Trophoblast cell (in vitro differentiated cells and primary cell): ENCODE measurements around the gene FGF10.

Source experiments
- DNase-seq, 2 donors: peaks; one replicate each; pipeline ENCODE4 v3.0.0-alpha.2; 2016
- H2AFZ ChIP-seq: 2 replicates; pipeline ENCODE4 v1.6.1; 2013; ENCODE audit warnings: low read length, moderate library complexity, mild to moderate bottlenecking; ENCODE audit not compliant: insufficient read depth, poor library complexity
- H2AK5ac ChIP-seq: 2 replicates; pipeline ENCODE4 v1.6.1; 2013; ENCODE audit warnings: mild to moderate bottlenecking, low read length
- H2BK120ac ChIP-seq: 2 replicates; pipeline ENCODE4 v1.6.1; 2013; ENCODE audit warnings: low read length, mild to moderate bottlenecking, moderate library complexity; ENCODE audit not compliant: insufficient read depth, poor library complexity
- H2BK12ac ChIP-seq: 2 replicates; pipeline ENCODE4 v1.6.1; 2013; ENCODE audit warnings: mild to moderate bottlenecking, low read length, moderate library complexity
- H2BK5ac ChIP-seq: 2 replicates; pipeline ENCODE4 v1.6.1; 2013; ENCODE audit warnings: low read length, low read depth, moderate library complexity, mild to moderate bottlenecking; ENCODE audit not compliant: poor library complexity
- H3K14ac ChIP-seq: 2 replicates; pipeline ENCODE4 v1.6.1; 2013; ENCODE audit warnings: mild to moderate bottlenecking, low read length
- H3K18ac ChIP-seq: 2 replicates; pipeline ENCODE4 v1.6.1; 2013; ENCODE audit warnings: mild to moderate bottlenecking, low read length
- H3K23ac ChIP-seq: 2 replicates; pipeline ENCODE4 v1.6.1; 2013; ENCODE audit warnings: low read length
- H3K27ac ChIP-seq: 2 replicates; pipeline ENCODE4 v1.5.1; 2013; ENCODE audit warnings: low read depth, mild to moderate bottlenecking, inconsistent platforms, low read length, moderate library complexity
- H3K27me3 ChIP-seq: 2 replicates; pipeline ENCODE4 v1.6.1; 2013; ENCODE audit warnings: inconsistent platforms, mild to moderate bottlenecking, low read length, moderate library complexity; ENCODE audit not compliant: insufficient read depth
- H3K36me3 ChIP-seq, 2 experiments: 1 replicate in 1 of 2; 2 replicates in 1 of 2; pipeline ENCODE4 v1.6.1; 2013; ENCODE audit warnings: low read length in 2 of 2, mild to moderate bottlenecking in 2 of 2, moderate library complexity in 1 of 2; ENCODE audit not compliant: insufficient read depth in 2 of 2, control insufficient read depth in 1 of 2
- H3K4ac ChIP-seq: 2 replicates; pipeline ENCODE4 v1.6.1; 2013; ENCODE audit warnings: low read depth, mild to moderate bottlenecking, low read length, moderate library complexity
- H3K4me1 ChIP-seq, 2 experiments: 1 replicate in 1 of 2; 2 replicates in 1 of 2; pipeline ENCODE4 v1.6.1; 2013; ENCODE audit warnings: low read length in 2 of 2, mild to moderate bottlenecking in 2 of 2, moderate library complexity in 1 of 2; ENCODE audit not compliant: insufficient read depth in 2 of 2, control insufficient read depth in 1 of 2
- H3K4me2 ChIP-seq: 2 replicates; pipeline ENCODE4 v1.6.1; 2013; ENCODE audit warnings: inconsistent platforms, mild to moderate bottlenecking, low read length, moderate library complexity
- H3K4me3 ChIP-seq: 2 replicates; pipeline ENCODE4 v1.5.1; 2013; ENCODE audit warnings: mild to moderate bottlenecking, low read depth, low read length, inconsistent platforms
- H3K79me1 ChIP-seq: one replicate; pipeline ENCODE4 v1.6.1; 2013; ENCODE audit warnings: low read length
- H3K79me2 ChIP-seq: 2 replicates; pipeline ENCODE4 v1.6.1; 2013; ENCODE audit warnings: low read length, mild to moderate bottlenecking; ENCODE audit not compliant: control insufficient read depth, insufficient read depth, poor library complexity
- H3K9ac ChIP-seq: 2 replicates; pipeline ENCODE4 v1.6.1; 2013; ENCODE audit warnings: mild to moderate bottlenecking, low read length
- H3K9me3 ChIP-seq: 2 replicates; pipeline ENCODE4 v1.6.1; 2013; ENCODE audit warnings: low read depth, mild to moderate bottlenecking, control low read depth, inconsistent platforms, low read length; ENCODE audit not compliant: insufficient read depth
- H4K12ac ChIP-seq: 2 replicates; pipeline ENCODE4 v1.6.1; 2013; ENCODE audit warnings: low read depth, mild to moderate bottlenecking, low read length, moderate library complexity
- H4K8ac ChIP-seq: 2 replicates; pipeline ENCODE4 v1.6.1; 2013; ENCODE audit warnings: low read depth, mild to moderate bottlenecking, low read length, moderate library complexity
- H4K91ac ChIP-seq: one replicate; pipeline ENCODE4 v1.6.1; 2013; ENCODE audit warnings: low read depth, mild to moderate bottlenecking, low read length, moderate library complexity
- WGBS: extraction: QIAGEN DNeasy Blood & Tissue Kit; methylation state at CpG from one replicate; pipeline ENCODE4 v1.1.7; 2013; ENCODE audit warnings: missing lambda C conversion rate; ENCODE audit not compliant: insufficient read length, insufficient coverage; ENCODE audit errors: extremely low coverage; 5-methylcytosine and 5-hydroxymethylcytosine counted together

The FGF10 gene

DNA sequence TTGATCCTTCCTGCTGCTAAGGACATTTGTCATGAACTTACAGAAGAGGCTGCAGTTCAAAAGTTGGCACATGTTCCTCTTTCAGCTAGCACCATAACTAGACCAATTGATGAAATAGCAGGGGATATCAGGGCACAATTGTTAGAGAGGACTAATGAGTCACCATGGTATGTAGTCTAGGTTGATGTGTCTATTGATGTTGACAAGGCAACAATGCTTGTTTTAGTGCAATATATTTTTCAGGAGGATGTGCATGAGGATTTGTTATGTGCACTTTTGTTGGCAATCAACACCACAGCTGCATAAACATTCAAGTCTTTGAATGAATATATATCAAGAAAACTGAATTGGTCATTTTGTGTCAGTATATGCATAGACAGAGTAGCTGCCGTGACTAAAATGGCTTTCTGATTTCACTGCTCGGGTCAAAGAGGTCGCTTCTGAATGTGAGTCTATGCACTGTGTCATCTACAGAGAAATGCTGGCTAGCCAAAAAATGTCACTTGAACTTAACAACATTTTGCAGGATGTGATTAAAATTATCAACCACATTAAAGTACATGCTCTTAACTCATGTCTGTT is 68.0 kb downstream of the FGF10 start:
- H3K27ac ChIP-seq: no peak overlapping the region
- H4K12ac ChIP-seq: no peak overlapping the region
- H3K4me3 ChIP-seq: no peak overlapping the region
- H2BK120ac ChIP-seq: no peak overlapping the region
- no peak overlapping the region for H3K23ac ChIP-seq
- H3K9ac ChIP-seq: no peak overlapping the region
- H3K79me2 ChIP-seq: no peaks in the 10 kb centered on the region
- H4K8ac ChIP-seq: no peak overlapping the region
- H2AK5ac ChIP-seq: no peak overlapping the region
- H3K14ac ChIP-seq: no peak overlapping the region
- no peak overlapping the region for H2BK12ac ChIP-seq
- no peaks in the 10 kb centered on the region for H3K36me3 ChIP-seq
- no peaks in the 10 kb centered on the region for H3K9me3 ChIP-seq
- H3K4ac ChIP-seq: no peak overlapping the region
- no peaks in the 10 kb centered on the region for H3K27me3 ChIP-seq
- no peak overlapping the region for H2BK5ac ChIP-seq
- H3K18ac ChIP-seq: no peak overlapping the region
- no peaks in the 10 kb centered on the region for H3K4me1 ChIP-seq
- no peaks in the 10 kb centered on the region for H3K79me1 ChIP-seq
- H3K4me2 ChIP-seq: no peak overlapping the region
- no CpG with 5 or more reads among the region's 3 CpGs for WGBS
- DNase-seq: no peak
- no peak overlapping the region for H4K91ac ChIP-seq
- no peak overlapping the region for H2AFZ ChIP-seq

DNA sequence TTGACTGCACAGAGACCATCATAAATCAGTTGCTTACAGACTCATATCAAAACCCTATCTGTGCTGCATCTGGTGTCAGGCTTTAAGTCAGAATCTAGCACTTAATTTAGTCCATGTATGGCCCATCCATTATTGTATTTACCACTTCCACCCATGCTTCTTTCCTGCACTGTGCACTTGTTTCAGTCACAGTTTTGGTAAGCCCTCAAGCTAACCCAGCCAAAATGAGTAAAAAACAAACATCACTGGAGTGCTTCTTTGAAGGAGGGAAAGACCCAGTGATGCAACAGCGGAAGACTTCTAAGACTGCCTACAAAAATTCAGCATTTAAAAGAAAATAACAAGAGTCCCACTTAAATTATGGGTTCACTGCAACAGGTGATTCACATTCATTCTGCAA is 69.0 kb downstream of the FGF10 start:
- no peak overlapping the region for H2AFZ ChIP-seq
- no peaks in the 10 kb centered on the region for H3K27me3 ChIP-seq
- H3K18ac ChIP-seq: no peak overlapping the region
- H3K14ac ChIP-seq: no peak overlapping the region
- no peaks in the 10 kb centered on the region for H3K9me3 ChIP-seq
- H2BK5ac ChIP-seq: no peak overlapping the region
- H2BK12ac ChIP-seq: no peak overlapping the region
- WGBS: no CpG with 5 or more reads among the region's 1 CpG
- H2BK120ac ChIP-seq: no peak overlapping the region
- H3K23ac ChIP-seq: no peak overlapping the region
- no peak overlapping the region for H3K27ac ChIP-seq
- H3K36me3 ChIP-seq: no peaks in the 10 kb centered on the region
- H3K79me2 ChIP-seq: no peaks in the 10 kb centered on the region
- H3K4me3 ChIP-seq: no peak overlapping the region
- no peak overlapping the region for H3K9ac ChIP-seq
- no peak overlapping the region for H3K4ac ChIP-seq
- H4K91ac ChIP-seq: no peak overlapping the region
- no peaks in the 10 kb centered on the region for H3K4me1 ChIP-seq
- no peak for DNase-seq
- no peak overlapping the region for H4K12ac ChIP-seq
- no peak overlapping the region for H2AK5ac ChIP-seq
- H3K79me1 ChIP-seq: no peaks in the 10 kb centered on the region
- no peak overlapping the region for H3K4me2 ChIP-seq
- H4K8ac ChIP-seq: no peak overlapping the region

DNA sequence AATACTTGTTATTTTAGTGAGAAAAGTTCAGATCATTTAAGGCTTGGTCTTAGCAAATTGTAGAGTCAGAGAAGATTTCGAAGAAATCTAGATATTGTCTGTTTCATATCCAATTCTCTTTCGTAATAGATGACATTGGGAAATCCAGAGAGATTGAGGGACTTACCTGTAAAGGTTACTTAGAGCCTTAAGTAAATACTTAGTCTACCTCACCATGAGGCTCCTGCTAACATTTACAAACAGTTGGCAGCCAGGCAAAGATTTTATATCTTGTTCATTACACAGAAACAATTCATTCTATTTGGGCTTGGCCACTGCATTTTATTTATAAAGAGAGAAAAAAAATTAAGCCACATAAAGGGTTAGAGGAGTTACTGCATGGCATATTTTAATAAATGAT is 70.3 kb downstream of the FGF10 start:
- Histone ChIP-seq H4K91ac (no peak overlapping the region), H3K27ac (no peak overlapping the region), H3K23ac (no peak overlapping the region), H3K79me1 (no peaks in the 10 kb centered on the region), H4K12ac (no peak overlapping the region), H3K79me2 (no peaks in the 10 kb centered on the region), H2BK120ac (no peak overlapping the region), H3K9me3 (no peaks in the 10 kb centered on the region), H3K4ac (no peak overlapping the region), H3K4me3 (no peak overlapping the region), H2BK5ac (no peak overlapping the region), H3K4me1 (no peaks in the 10 kb centered on the region), H3K27me3 (no peaks in the 10 kb centered on the region), H3K4me2 (no peak overlapping the region), H2AFZ (no peak overlapping the region), H4K8ac (no peak overlapping the region), H3K14ac (no peak overlapping the region), H3K18ac (no peak overlapping the region), H2AK5ac (no peak overlapping the region), H3K36me3 (no peaks in the 10 kb centered on the region), H2BK12ac (no peak overlapping the region), H3K9ac (no peak overlapping the region)
- DNase-seq: no peak
- no CpG with 5 or more reads among the region's 2 CpGs for whole genome bisulfite sequencing

DNA sequence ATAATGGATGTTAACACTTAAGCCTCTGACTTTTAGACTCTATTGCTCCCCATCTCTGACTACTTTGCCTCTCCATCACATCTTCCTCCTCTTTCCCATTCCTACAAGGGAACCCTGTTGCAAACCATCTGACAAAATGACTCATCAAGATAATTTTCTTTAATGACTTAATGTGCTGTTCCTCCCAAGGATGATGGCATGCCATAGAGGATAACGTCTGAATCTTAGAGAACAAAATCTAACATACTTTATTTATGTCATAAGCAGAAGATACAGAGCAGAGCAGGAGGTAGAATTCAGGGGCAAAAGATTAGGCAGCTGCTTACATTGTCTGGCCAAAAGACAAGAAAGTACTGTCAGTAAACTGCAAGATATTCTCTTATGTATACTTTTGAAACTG is 76.8 kb downstream of the FGF10 start:
- Histone ChIP-seq H2BK120ac (no peak overlapping the region), H4K8ac (no peak overlapping the region), H3K9me3 (no peaks in the 10 kb centered on the region), H3K27me3 (no peaks in the 10 kb centered on the region), H4K12ac (no peak overlapping the region), H2BK5ac (no peak overlapping the region), H3K79me2 (no peaks in the 10 kb centered on the region), H3K36me3 (no peaks in the 10 kb centered on the region), H2BK12ac (no peak overlapping the region), H3K4ac (no peak overlapping the region), H3K4me1 (no peaks in the 10 kb centered on the region), H3K9ac (no peak overlapping the region), H3K79me1 (no peaks in the 10 kb centered on the region), H2AK5ac (no peak overlapping the region), H3K14ac (no peak overlapping the region), H3K4me3 (no peak overlapping the region), H3K23ac (no peak overlapping the region), H3K18ac (no peak overlapping the region), H3K27ac (no peak overlapping the region), H4K91ac (no peak overlapping the region), H2AFZ (no peak overlapping the region), H3K4me2 (no peak overlapping the region)
- no CpG with 5 or more reads among the region's 1 CpG for WGBS
- no peak for DNase-seq
